ENCODE data around the gene CDCA3. TPM values are rescaled to one million over a fixed set of nuclear protein-coding genes. Genes with fewer than 3 reads are reported as not detected.
"Not testable (repeated sequence)": the region's sequence is repeated elsewhere in the genome, so short reads cannot be mapped to it uniquely, and the experiment has no call there.

The CDCA3 gene
- total RNA-seq = 1 to 10 TPM; 4.8 to 8.9 (median 5.9) TPM

DNA sequence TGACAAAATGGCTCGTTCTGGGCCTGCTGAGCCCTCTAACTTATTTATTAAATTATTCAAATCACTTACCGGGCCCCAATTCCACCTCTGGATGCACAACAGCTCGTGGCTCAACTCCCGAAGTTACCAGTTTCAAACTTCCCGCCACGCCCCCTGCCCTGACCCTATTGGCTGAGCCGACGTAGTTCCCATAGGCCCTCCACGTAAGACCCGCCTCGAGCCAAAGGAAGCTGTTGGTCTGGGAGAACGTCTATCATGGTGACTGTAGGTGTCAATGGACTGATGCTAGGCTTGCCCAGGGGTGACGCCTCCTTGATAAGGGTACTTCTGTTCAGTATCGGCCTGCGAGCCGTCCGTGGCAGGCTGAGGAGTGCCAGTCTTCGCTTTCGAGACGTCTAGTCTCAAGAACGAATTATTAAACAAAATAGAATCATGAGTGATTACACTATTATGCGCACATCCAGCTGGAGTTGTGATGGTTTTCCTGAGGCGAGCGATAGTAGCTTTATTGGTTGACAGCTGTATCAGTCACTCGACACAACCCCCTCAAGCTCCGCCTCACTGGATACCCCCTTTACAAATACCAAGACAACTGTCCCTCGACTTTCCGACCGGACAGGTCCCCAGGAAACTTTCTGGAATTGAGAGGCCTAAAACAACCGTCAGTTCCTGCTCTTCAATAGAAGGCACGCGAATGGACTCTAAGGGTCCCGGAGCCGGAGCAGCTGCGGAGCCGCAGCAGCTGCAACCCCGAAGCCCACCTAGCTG is at the start of gene CDCA3:
TSS of gene CDCA3 (minus strand) at position 134 of the 768 bp plus-strand sequence. CDS start 334 bp downstream, outside the sequence.
- Histone ChIP-seq H3K4me1 (peaks cover 24% of the 10 kb centered on the region), H3K9me3 (no peaks in the 10 kb centered on the region), H3K27me3 (no peaks in the 10 kb centered on the region), H3K36me3 (peaks cover 31% of the 10 kb centered on the region), H3K4me3 (peak within 1 kb of the TSS; percentile 64), H3K27ac (peak within 1 kb of the TSS; percentile 85)
- TF ChIP-seq EP300 (IDR thresholded peaks at IDR 0.05) = no peak
- TF ChIP-seq POLR2AphosphoS5 (IDR thresholded peaks at IDR 0.05) = peak in 2 of 3 donors; percentile 25 to 81
- TF ChIP-seq, protein P1, sequence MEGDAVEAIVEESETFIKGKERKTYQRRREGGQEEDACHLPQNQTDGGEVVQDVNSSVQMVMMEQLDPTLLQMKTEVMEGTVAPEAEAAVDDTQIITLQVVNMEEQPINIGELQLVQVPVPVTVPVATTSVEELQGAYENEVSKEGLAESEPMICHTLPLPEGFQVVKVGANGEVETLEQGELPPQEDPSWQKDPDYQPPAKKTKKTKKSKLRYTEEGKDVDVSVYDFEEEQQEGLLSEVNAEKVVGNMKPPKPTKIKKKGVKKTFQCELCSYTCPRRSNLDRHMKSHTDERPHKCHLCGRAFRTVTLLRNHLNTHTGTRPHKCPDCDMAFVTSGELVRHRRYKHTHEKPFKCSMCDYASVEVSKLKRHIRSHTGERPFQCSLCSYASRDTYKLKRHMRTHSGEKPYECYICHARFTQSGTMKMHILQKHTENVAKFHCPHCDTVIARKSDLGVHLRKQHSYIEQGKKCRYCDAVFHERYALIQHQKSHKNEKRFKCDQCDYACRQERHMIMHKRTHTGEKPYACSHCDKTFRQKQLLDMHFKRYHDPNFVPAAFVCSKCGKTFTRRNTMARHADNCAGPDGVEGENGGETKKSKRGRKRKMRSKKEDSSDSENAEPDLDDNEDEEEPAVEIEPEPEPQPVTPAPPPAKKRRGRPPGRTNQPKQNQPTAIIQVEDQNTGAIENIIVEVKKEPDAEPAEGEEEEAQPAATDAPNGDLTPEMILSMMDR (IDR thresholded peaks at IDR 0.05) = no peak
- TF ChIP-seq POLR2A (IDR thresholded peaks at IDR 0.05) = peak in 1 of 2 donors; percentile 76
- peak; percentile 98 for DNase-seq (ENCODE audit: low spot score in 2 of 2)
- WGBS = under 1% methylated on average over 24 of the region's 37 CpGs

DNA sequence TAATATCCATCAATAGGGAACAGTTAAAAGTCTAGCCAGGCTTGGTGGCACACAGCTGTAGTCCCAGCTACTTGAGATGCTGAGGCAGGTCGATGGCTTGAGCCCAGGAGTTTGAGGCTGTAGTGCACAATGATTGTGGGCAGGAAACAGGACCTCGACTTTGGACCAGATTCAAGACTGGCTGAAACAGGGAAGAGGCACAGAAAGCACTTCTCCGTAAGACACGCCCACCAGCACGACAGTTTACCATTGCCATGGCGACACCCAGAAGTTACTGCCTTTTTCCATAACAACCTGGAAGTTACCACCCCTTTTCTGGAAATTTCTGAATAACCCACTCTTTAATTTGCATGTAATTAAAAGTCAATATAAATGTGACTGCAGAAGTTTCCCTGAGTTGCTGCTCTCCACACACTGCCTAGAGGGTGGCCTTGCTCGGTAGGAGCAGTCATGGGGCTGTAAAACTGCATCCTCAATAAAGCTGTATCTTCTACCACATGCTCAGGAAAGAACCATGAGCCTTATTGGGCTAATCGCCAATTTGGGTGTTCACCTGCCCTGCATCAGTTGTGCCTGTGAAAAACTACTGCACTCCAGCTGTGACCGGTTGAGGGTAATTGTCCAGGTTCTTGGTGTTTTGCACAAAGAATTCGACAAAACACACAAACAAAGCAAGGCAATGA is 48.9 kb upstream of the CDCA3 start:
- peak in 1 of 2 donors; percentile 77 for DNase-seq (ENCODE audit: low spot score in 2 of 2)

DNA sequence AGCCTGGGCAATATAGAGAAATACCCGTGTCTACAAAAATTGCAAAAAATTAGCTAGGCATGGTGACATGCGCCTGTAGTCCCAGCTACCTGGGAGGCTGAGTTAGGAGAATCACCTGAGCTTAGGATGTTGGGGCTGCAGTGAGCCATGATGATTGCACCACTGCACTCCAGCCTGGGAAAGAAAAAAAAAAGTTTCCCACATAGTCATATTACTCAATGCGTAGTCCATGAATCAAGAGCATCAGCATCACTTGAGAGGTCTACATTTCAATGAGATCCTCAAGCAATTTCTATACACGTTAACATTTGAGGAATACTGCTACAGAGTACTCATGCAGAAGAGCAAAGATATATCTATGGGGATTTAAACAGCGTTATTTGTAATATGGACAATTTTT is 48.3 kb upstream of the CDCA3 start:
- Histone ChIP-seq H3K27me3 (no peaks in the 10 kb centered on the region), H3K27ac (no peak overlapping the region), H3K4me3 (no peak overlapping the region), H3K36me3 (no peaks in the 10 kb centered on the region), H3K4me1 (peaks cover 11% of the 10 kb centered on the region), H3K9me3 (no peaks in the 10 kb centered on the region)
- no peak for TF ChIP-seq POLR2AphosphoS5 (IDR thresholded peaks at IDR 0.05)
- TF ChIP-seq EP300 (IDR thresholded peaks at IDR 0.05) = no peak
- TF ChIP-seq, protein P1 (IDR thresholded peaks at IDR 0.05) = no peak
- TF ChIP-seq POLR2A (IDR thresholded peaks at IDR 0.05) = no peak
- 89% methylated on average over 5 of the region's 5 CpGs for WGBS
- DNase-seq (ENCODE audit: low spot score in 2 of 2) = no peak

More for the DNA sequence above, 48.9 kb upstream of the CDCA3 start:
- no peak overlapping the region for H3K27ac ChIP-seq
- WGBS = 64% methylated on average over 10 of the region's 10 CpGs
- no peaks in the 10 kb centered on the region for H3K27me3 ChIP-seq
- TF ChIP-seq POLR2AphosphoS5 (IDR thresholded peaks at IDR 0.05) = no peak
- peaks cover 13% of the 10 kb centered on the region for H3K4me1 ChIP-seq
- no peaks in the 10 kb centered on the region for H3K9me3 ChIP-seq
- no peak overlapping the region for H3K4me3 ChIP-seq
- H3K36me3 ChIP-seq = no peaks in the 10 kb centered on the region

DNA sequence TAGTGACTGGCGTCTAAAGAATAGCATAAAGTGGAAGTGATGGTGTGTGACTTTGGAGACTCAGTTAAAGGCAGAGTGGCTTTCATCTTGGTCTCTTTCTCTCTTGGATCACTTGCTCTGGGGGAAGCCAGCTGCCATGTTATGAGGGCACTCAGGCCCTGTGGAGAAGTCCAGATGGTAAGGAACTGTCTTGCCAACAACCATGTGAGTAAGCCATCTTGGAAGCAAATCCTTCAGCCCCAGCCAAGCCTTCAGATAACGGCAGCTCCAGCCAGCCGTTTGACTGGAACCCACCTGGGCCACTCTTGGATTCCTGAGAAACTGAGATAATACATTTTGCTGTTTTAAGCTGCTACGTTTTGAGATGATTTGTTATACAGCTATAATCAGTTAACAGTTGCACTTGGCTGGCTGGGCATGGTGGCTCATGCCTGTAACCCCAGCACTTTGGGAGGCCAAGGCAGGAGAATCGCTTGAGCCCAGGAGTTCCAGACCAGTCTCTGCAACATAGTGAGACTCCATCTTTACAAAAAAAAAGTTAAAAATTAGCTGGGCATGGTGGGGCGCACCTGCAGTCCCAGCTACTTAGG is 45.9 kb upstream of the CDCA3 start:
- H3K27me3 ChIP-seq = no peaks in the 10 kb centered on the region
- TF ChIP-seq, protein P1 (IDR thresholded peaks at IDR 0.05) = no peak
- TF ChIP-seq EP300 (IDR thresholded peaks at IDR 0.05) (no peak), POLR2A (IDR thresholded peaks at IDR 0.05) (no peak), POLR2AphosphoS5 (IDR thresholded peaks at IDR 0.05) (no peak)
- H3K9me3 ChIP-seq = no peaks in the 10 kb centered on the region

DNA sequence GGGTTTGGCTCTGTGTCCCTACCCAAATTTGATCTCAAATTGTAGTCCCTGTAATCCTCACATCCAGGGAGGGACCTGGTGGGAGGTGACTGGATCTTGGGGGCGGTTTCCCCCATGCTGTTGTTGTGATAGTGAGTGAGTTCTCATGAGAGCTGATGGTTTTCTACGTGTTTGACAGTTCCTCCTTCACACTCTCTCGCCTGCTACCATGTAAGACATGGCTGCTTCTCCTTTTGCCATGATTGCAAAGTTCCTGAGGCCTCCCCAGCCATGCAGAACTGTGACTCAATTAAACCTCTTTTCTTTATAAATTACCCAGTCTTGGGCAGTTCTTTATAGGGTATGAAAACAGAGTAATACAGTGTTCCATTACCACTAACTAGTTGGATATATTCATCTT is 43.2 kb upstream of the CDCA3 start:
- Histone ChIP-seq H3K27me3 (no peaks in the 10 kb centered on the region), H3K4me3 (no peak overlapping the region), H3K36me3 (no peaks in the 10 kb centered on the region), H3K9me3 (no peaks in the 10 kb centered on the region), H3K27ac (no peak overlapping the region), H3K4me1 (peaks cover 13% of the 10 kb centered on the region)
- DNase-seq (ENCODE audit: low spot score in 2 of 2) = no peak
- TF ChIP-seq POLR2AphosphoS5 (IDR thresholded peaks at IDR 0.05) (no peak), EP300 (IDR thresholded peaks at IDR 0.05) (no peak), POLR2A (IDR thresholded peaks at IDR 0.05) (no peak)
- TF ChIP-seq, protein P1 (IDR thresholded peaks at IDR 0.05) = no peak
- WGBS = 92% methylated on average over 3 of the region's 3 CpGs

More for the DNA sequence above, 45.9 kb upstream of the CDCA3 start:
- Histone ChIP-seq H3K36me3 (no peaks in the 10 kb centered on the region), H3K4me3 (no peak overlapping the region), H3K27ac (no peak overlapping the region), H3K4me1 (peaks cover 7% of the 10 kb centered on the region)
- 71% methylated on average over 6 of the region's 6 CpGs for WGBS
- DNase-seq (ENCODE audit: low spot score in 2 of 2) = no peak

DNA sequence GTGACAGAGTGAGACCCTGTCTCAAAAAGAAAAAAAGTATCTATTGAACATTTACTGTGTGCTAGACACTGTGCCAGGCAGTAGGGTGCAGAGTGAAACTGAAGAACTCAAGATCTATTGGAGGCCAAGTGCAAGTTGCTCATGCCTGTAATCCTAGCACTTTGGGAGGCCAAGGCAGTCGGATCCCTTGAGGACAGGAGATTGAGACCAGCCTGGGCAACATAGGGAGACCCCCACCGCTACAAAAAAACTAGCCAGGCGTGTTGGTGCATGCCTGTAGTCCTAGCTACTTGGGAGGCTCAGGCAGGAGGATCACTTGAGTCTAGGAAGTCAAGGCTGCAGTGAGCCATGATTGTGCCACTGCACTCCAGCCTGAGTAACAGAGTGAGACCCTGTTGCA is 41.6 kb upstream of the CDCA3 start:
- H3K36me3 ChIP-seq; DNase-seq (ENCODE audit: low spot score in 2 of 2): not testable (repeated sequence)
- 82% methylated on average over 3 of the region's 3 CpGs for WGBS

More for the DNA sequence above, 41.6 kb upstream of the CDCA3 start:
- not testable (repeated sequence) for H3K9me3 ChIP-seq, H3K4me3 ChIP-seq, H3K27me3 ChIP-seq, H3K27ac ChIP-seq
- peaks cover 13% of the 10 kb centered on the region for H3K4me1 ChIP-seq

Measured in suprapubic skin (tissue), 4 donors.